OCI-LY1 (cell line): ENCODE measurements around the gene ASB17.

ENCODE experiments used
- CTCF ChIP-seq: fragments of 200-600 bp; sonication (generic), shearing (Covaris generic); IDR thresholded peaks from 2 replicates; pipeline ENCODE4 v1.5.1; 2017; ENCODE audit warnings: mild to moderate bottlenecking, antibody characterized with exemption, low read length, moderate library complexity, mixed read lengths
- EZH2 ChIP-seq: fragments of 200-600 bp; sonication (generic), shearing (Covaris generic); IDR thresholded peaks from 2 replicates; pipeline ENCODE4 v1.8.0; 2017; ENCODE audit warnings: borderline replicate concordance, mixed run types, mild to moderate bottlenecking, antibody characterized with exemption, low read length, moderate library complexity, mixed read lengths

DNA sequence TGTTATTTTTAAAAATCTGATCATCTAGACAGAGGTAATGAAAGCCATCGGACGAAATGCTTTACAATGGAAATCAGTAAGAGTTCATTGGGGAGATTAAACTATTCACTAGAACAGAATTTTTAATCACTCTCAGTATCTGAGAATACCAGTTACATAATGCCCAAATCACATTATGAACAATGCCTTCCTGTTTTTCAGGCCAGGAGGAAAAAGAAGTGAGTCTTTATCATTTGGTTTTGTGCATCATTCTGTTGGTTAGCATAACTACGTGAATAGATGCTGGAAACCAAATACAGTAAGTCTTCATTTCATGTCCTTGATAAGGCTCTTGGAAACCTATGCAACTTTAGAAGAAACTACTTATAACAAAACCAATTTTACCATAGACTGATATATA is 18.0 kb upstream of the ASB17 start:
- TF ChIP-seq CTCF (no peak), EZH2 (no peak)
